Measurements from ENCODE around the gene GAS7.
"Not testable (repeated sequence)": the region's sequence is repeated elsewhere in the genome, so short reads cannot be mapped to it uniquely, and the experiment has no call there.

Gene GAS7

GRCh38 chr17:10111907-10112452, 86.4 kb downstream of the GAS7 start:
- no peak for DNase-seq (ENCODE audit: low spot score)

GRCh38 chr17:10109146-10109545, 89.3 kb downstream of the GAS7 start:
- DNase-seq (ENCODE audit: low spot score): no peak

- no peak for DNase-seq (ENCODE audit: low spot score)
Observed at GRCh38 chr17:10107316-10108165, 90.9 kb downstream of the GAS7 start.

GRCh38 chr17:10106067-10106466, 92.3 kb downstream of the GAS7 start:
- no peak for DNase-seq (ENCODE audit: low spot score)

- no peak for DNase-seq (ENCODE audit: low spot score)
Observed at GRCh38 chr17:10105513-10106001, 92.8 kb downstream of the GAS7 start.

GRCh38 chr17:10103712-10104111, 94.7 kb downstream of the GAS7 start:
- DNase-seq (ENCODE audit: low spot score): no peak

- no peak for DNase-seq (ENCODE audit: low spot score)
Observed at GRCh38 chr17:10102817-10103216, 95.6 kb downstream of the GAS7 start.

- DNase-seq (ENCODE audit: low spot score): no peak
Observed at GRCh38 chr17:10099051-10099571, 99.3 kb downstream of the GAS7 start.

- DNase-seq (ENCODE audit: low spot score): no peak
Observed at GRCh38 chr17:10096596-10096995, 101.8 kb downstream of the GAS7 start.

GRCh38 chr17:10095295-10095694, 103.1 kb downstream of the GAS7 start:
- not testable (repeated sequence) for DNase-seq (ENCODE audit: low spot score)

GRCh38 chr17:10094797-10095196, 103.6 kb downstream of the GAS7 start:
- no peak for DNase-seq (ENCODE audit: low spot score)

GRCh38 chr17:10092595-10092994, 105.8 kb downstream of the GAS7 start:
- DNase-seq (ENCODE audit: low spot score): no peak

- no peak for DNase-seq (ENCODE audit: low spot score)
Observed at GRCh38 chr17:10091046-10091445, 107.4 kb downstream of the GAS7 start.

- no peak for DNase-seq (ENCODE audit: low spot score)
Observed at GRCh38 chr17:10089196-10089804, 109.1 kb downstream of the GAS7 start.

GRCh38 chr17:10088444-10088843, 110.0 kb downstream of the GAS7 start:
- no peak for DNase-seq (ENCODE audit: low spot score)

- DNase-seq (ENCODE audit: low spot score): no peak
Observed at GRCh38 chr17:10087355-10087754, 111.1 kb downstream of the GAS7 start.

GRCh38 chr17:10083864-10084263, 114.5 kb downstream of the GAS7 start:
- DNase-seq (ENCODE audit: low spot score): no peak

GRCh38 chr17:10082795-10083194, 115.6 kb downstream of the GAS7 start:
- no peak for DNase-seq (ENCODE audit: low spot score)

- no peak for DNase-seq (ENCODE audit: low spot score)
Observed at GRCh38 chr17:10081571-10082169, 116.7 kb downstream of the GAS7 start.

- DNase-seq (ENCODE audit: low spot score): no peak
Observed at GRCh38 chr17:10077561-10078299, 120.7 kb downstream of the GAS7 start.

GRCh38 chr17:10075919-10076318, 122.5 kb downstream of the GAS7 start:
- DNase-seq (ENCODE audit: low spot score): no peak

- DNase-seq (ENCODE audit: low spot score): no peak
Observed at GRCh38 chr17:10073941-10074340, 124.5 kb downstream of the GAS7 start.
